Gastrocnemius medialis (tissue), 4 donors: ENCODE results near the gene UNC119. TPM values are rescaled to one million over a fixed set of nuclear protein-coding genes. Genes with fewer than 3 reads are reported as not detected.

Source experiments
- ATAC-seq, 2 donors: fragments of 150-250 bp; one replicate each; pipeline ENCODE4 v1.9.1; 2016
- DNase-seq, 2 donors: peaks; one replicate each; pipeline ENCODE4 v3.0.0-alpha.2; 2019
- H3K27ac ChIP-seq, 4 donors: fragments of 200-600 bp; sonication (generic); 1 replicate in 1 of 4; 2 replicates in 3 of 4; pipeline ENCODE4 v1.5.1; 2016 to 2018; ENCODE audit warnings: mild to moderate bottlenecking in 2 of 4, moderate library complexity in 1 of 4
- H3K27me3 ChIP-seq, 3 donors: fragments of 200-600 bp; sonication (generic) in 2 of 3; 1 replicate in 1 of 3; 2 replicates in 2 of 3; pipeline versions ENCODE4 v1.5.1 to v1.6.0; 2016 to 2019; ENCODE audit warnings: mild to moderate bottlenecking in 1 of 3, moderate library complexity in 1 of 3
- H3K36me3 ChIP-seq, 2 donors: fragments of 200-600 bp; sonication (generic) in 1 of 2; one replicate each; pipeline ENCODE4 v1.5.1; 2017 to 2018
- H3K4me1 ChIP-seq, 2 donors: fragments of 200-600 bp; sonication (generic) in 1 of 2; one replicate each; pipeline ENCODE4 v1.5.1; 2016 to 2017; ENCODE audit warnings: mild to moderate bottlenecking in 2 of 2
- H3K4me3 ChIP-seq, 4 donors: fragments of 200-600 bp; sonication (generic) in 3 of 4; 1 replicate in 1 of 4; 2 replicates in 3 of 4; pipeline ENCODE4 v1.5.1; 2016 to 2019; ENCODE audit warnings: mild to moderate bottlenecking in 2 of 4
- H3K9me3 ChIP-seq, 3 donors: fragments of 200-600 bp; sonication (generic) in 2 of 3; 1 replicate in 1 of 3; 2 replicates in 2 of 3; pipeline ENCODE4 v1.5.1; 2016 to 2019
- CTCF ChIP-seq, 5 experiments: fragments of 450-650 bp in 3 of 5; fragments of 200-600 bp in 2 of 5; sonication (generic) in 2 of 5; IDR thresholded peaks in 4 of 5; conservative IDR thresholded peaks in 1 of 5; 1 replicate in 4 of 5; 2 replicates in 1 of 5; pipeline ENCODE4 v1.5.1; 2016 to 2019; ENCODE audit warnings: antibody characterized with exemption in 5 of 5, mild to moderate bottlenecking in 3 of 5, moderate library complexity in 3 of 5
- POLR2A ChIP-seq, 2 donors: fragments of 450-650 bp; IDR thresholded peaks; one replicate each; pipeline ENCODE4 v1.6.1; 2017; ENCODE audit warnings: antibody characterized with exemption in 2 of 2, mild to moderate bottlenecking in 2 of 2, moderate library complexity in 2 of 2
- in situ Hi-C, 4 donors: fragments of 200-750 bp; cut with MboI; loops; one replicate each; pipeline versions ENCODE4 v1.15.0 to v1.8.0; 2017; ENCODE audit warnings: low sequenced_read_pairs in 4 of 4
- intact Hi-C: fragments of 100-400 bp; cut with DNase I; formaldehyde crosslinking; loops from one replicate; pipeline ENCODE4 v1.15.1; 2023; ENCODE audit warnings: low total_unique reads
- total RNA-seq, 4 donors: library from RNA; depleted of rRNA; stranded (reverse); fragments of >200 nt; gene quantifications; one replicate each; pipeline versions ENCODE4 v1.1.0 to v1.2.3, GENCODE V29; 2016

The UNC119 gene
- total RNA-seq, 4 donors from 2014 or later, result 3.1 to 10.2 (median 6.3) TPM

GRCh38 chr17:28500712-28501379 is 51.6 kb downstream of the UNC119 start:
- ATAC-seq, result no peak
- H3K27me3 ChIP-seq, result no peaks in the 10 kb centered on the region
- no peaks in the 10 kb centered on the region for H3K9me3 ChIP-seq
- intact Hi-C loops, result no loop called here
- no peak for DNase-seq
- no peak overlapping the region for H3K27ac ChIP-seq
- H3K4me3 ChIP-seq, result no peak overlapping the region
- H3K4me1 ChIP-seq, result no peaks in the 10 kb centered on the region
- TF ChIP-seq CTCF (IDR thresholded peaks at IDR 0.05 in 4 of 5, conservative IDR thresholded peaks at IDR 0.05 in 1 of 5) (no peak), POLR2A (IDR thresholded peaks at IDR 0.05) (no peak)
- in situ Hi-C loops, result loop anchor here in 1 of 4 donors (25.0 kb wide), 1 partner anchor 89 kb away; the partner anchor contains the start of gene SLC46A1
- H3K36me3 ChIP-seq, result no peaks in the 10 kb centered on the region

- no peaks in the 10 kb centered on the region for H3K4me1 ChIP-seq
- in situ Hi-C loops, result loop anchor here in 2 of 4 donors (10.0 to 25.0 kb wide), 2 partner anchors 88 to 115 kb away; partner anchors contain the start of genes RSKR (in 1 of the 2) and SLC46A1 (in 1 of the 2)
- H3K4me3 ChIP-seq, result no peak overlapping the region
- H3K27me3 ChIP-seq, result no peaks in the 10 kb centered on the region
- intact Hi-C loops, result no loop called here
- DNase-seq (no peak), ATAC-seq (no peak)
- no peaks in the 10 kb centered on the region for H3K9me3 ChIP-seq
- no peaks in the 10 kb centered on the region for H3K36me3 ChIP-seq
- no peak overlapping the region for H3K27ac ChIP-seq
- no peak for TF ChIP-seq POLR2A (IDR thresholded peaks at IDR 0.05)
These were observed 52.6 kb downstream of the UNC119 start for GRCh38 chr17:28499684-28500357.

- H3K9me3 ChIP-seq, result no peaks in the 10 kb centered on the region
- no peak overlapping the region for H3K4me3 ChIP-seq
- no peak for TF ChIP-seq POLR2A (IDR thresholded peaks at IDR 0.05)
- no peak for TF ChIP-seq CTCF (IDR thresholded peaks at IDR 0.05 in 4 of 5, conservative IDR thresholded peaks at IDR 0.05 in 1 of 5)
- no peak overlapping the region for H3K27ac ChIP-seq
- DNase-seq (no peak), ATAC-seq (no peak)
- H3K27me3 ChIP-seq, result no peaks in the 10 kb centered on the region
- intact Hi-C loops (no loop called here), in situ Hi-C loops (loop anchor here in 1 of 4 donors (10.0 kb wide), 1 partner anchor 115 kb away; the partner anchor contains the start of gene RSKR)
- no peaks in the 10 kb centered on the region for H3K36me3 ChIP-seq
- no peaks in the 10 kb centered on the region for H3K4me1 ChIP-seq
These were observed 53.1 kb downstream of the UNC119 start for GRCh38 chr17:28499364-28499664.

GRCh38 chr17:28498652-28499363 is 53.6 kb downstream of the UNC119 start:
- no peaks in the 10 kb centered on the region for H3K4me1 ChIP-seq
- no peak for ATAC-seq
- in situ Hi-C loops, result loop anchor here in 1 of 4 donors (10.0 kb wide), 1 partner anchor 116 kb away; the partner anchor contains the start of gene RSKR
- TF ChIP-seq POLR2A (IDR thresholded peaks at IDR 0.05) (no peak), CTCF (IDR thresholded peaks at IDR 0.05 in 4 of 5, conservative IDR thresholded peaks at IDR 0.05 in 1 of 5) (no peak)
- H3K4me3 ChIP-seq, result no peak overlapping the region
- no peaks in the 10 kb centered on the region for H3K36me3 ChIP-seq
- H3K27ac ChIP-seq, result no peak overlapping the region
- H3K9me3 ChIP-seq, result no peaks in the 10 kb centered on the region
- H3K27me3 ChIP-seq, result no peaks in the 10 kb centered on the region
- no peak for DNase-seq
- intact Hi-C loops, result no loop called here

- in situ Hi-C loops, result loop anchor here in 1 of 4 donors (10.0 kb wide), 1 partner anchor 117 kb away; the partner anchor contains the start of gene RSKR
- Histone ChIP-seq H3K36me3 (no peaks in the 10 kb centered on the region), H3K27ac (no peak overlapping the region), H3K27me3 (no peaks in the 10 kb centered on the region), H3K4me1 (no peaks in the 10 kb centered on the region), H3K9me3 (no peaks in the 10 kb centered on the region), H3K4me3 (no peak overlapping the region)
- ATAC-seq (no peak), DNase-seq (no peak)
- TF ChIP-seq CTCF (IDR thresholded peaks at IDR 0.05 in 4 of 5, conservative IDR thresholded peaks at IDR 0.05 in 1 of 5) (no peak), POLR2A (IDR thresholded peaks at IDR 0.05) (no peak)
- intact Hi-C loops, result no loop called here
These were observed 54.5 kb downstream of the UNC119 start for GRCh38 chr17:28497931-28498330.
